Measurements from ENCODE around the gene TMEM72.

GRCh38 chr10:44888886-44889285, 22.3 kb upstream of the TMEM72 start:
- TF ChIP-seq CTCF (IDR thresholded peaks at IDR 0.05) (no peak), POLR2A (IDR thresholded peaks at IDR 0.05) (no peak)

Measured in thyroid gland (tissue), 4 donors.